ENCODE results near the gene MTHFD1L.

DNA sequence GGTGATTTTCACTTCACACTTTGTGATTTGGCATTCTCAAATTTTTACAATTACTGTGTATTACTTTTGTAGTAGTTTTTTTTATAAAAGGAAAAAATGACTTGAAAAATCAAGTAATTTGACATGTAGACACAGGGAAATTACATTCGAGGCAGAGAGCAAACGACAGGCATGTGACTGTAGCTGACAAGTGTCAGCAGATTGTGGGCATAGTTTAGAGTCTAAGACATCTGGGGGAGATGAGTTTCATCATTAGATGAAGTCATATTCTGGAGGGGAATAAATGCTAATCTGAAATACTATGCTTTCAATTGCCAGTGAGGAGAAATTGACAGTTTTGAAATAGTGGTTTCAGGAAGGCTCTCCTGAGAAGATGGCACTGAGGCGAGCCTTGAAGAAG, 126.0 kb downstream of the MTHFD1L start:
- TF ChIP-seq POLR2AphosphoS5 (IDR thresholded peaks at IDR 0.05; ENCODE audit: low read depth, low read length) = no peak
- TF ChIP-seq POLR2A (IDR thresholded peaks at IDR 0.05; ENCODE audit: low read depth, low read length) = no peak
- no peak for TF ChIP-seq TAF1 (IDR thresholded peaks at IDR 0.05; ENCODE audit: low read depth, low read length)
- TF ChIP-seq SPI1 (IDR thresholded peaks at IDR 0.05; ENCODE audit: low read depth, low read length) = no peak
- no peak for TF ChIP-seq POU2F2 (IDR thresholded peaks at IDR 0.05; ENCODE audit: low read depth, low read length)

Measured in GM12891 (cell line).